Fibroblast of skin of back (primary cell): ENCODE measurements around the gene POLR3E.
"Not testable (repeated sequence)": the region's sequence is repeated elsewhere in the genome, so short reads cannot be mapped to it uniquely, and the experiment has no call there.

Source experiments
- DNase-seq: peaks from one replicate; pipeline ENCODE4 v3.0.0-alpha.2; 2013

POLR3E gene

GRCh38 chr16:22368200-22368826 is 71.1 kb downstream of the POLR3E start:
- DNase-seq: not testable (repeated sequence)

- DNase-seq: peak; percentile 54
Measured at GRCh38 chr16:22369221-22369811, 72.1 kb downstream of the POLR3E start.

GRCh38 chr16:22370038-22370820 is 73.0 kb downstream of the POLR3E start:
- DNase-seq: peak; percentile 43

- DNase-seq: no peak
Measured at GRCh38 chr16:22372882-22373661, 75.9 kb downstream of the POLR3E start.

GRCh38 chr16:22373662-22374310 is 76.6 kb downstream of the POLR3E start:
- DNase-seq: no peak

GRCh38 chr16:22374311-22375116 is 77.3 kb downstream of the POLR3E start, which contains the start of gene CDR2:
TSS of gene CDR2 (minus strand) at chr16:22374619. CDS start at chr16:22374309, 310 bp downstream.
- peak; percentile 96 for DNase-seq

GRCh38 chr16:22375117-22375962 is 78.1 kb downstream of the POLR3E start:
- no peak for DNase-seq

GRCh38 chr16:22375963-22376640 is 78.9 kb downstream of the POLR3E start:
- no peak for DNase-seq

- no peak for DNase-seq
Measured at GRCh38 chr16:22379656-22380055, 82.4 kb downstream of the POLR3E start.

- no peak for DNase-seq
Measured at GRCh38 chr16:22380529-22380928, 83.3 kb downstream of the POLR3E start.

GRCh38 chr16:22381392-22381791 is 84.2 kb downstream of the POLR3E start:
- no peak for DNase-seq

- DNase-seq: no peak
Measured at GRCh38 chr16:22383827-22384226, 86.6 kb downstream of the POLR3E start.
